Gastroesophageal sphincter (tissue), 4 donors: ENCODE measurements around the gene TMEM200B. TPM values are rescaled to one million over a fixed set of nuclear protein-coding genes. Genes with fewer than 3 reads are reported as not detected.

Source experiments
- ATAC-seq: fragments of 150-250 bp; one replicate; pipeline ENCODE4 v1.9.1; 2016; ENCODE audit warnings: mild to moderate bottlenecking, moderate library complexity
- H3K27ac ChIP-seq, 4 donors: fragments of 200-600 bp; sonication (generic) in 3 of 4; 1 replicate in 3 of 4; 2 replicates in 1 of 4; pipeline ENCODE4 v1.5.1; 2016 to 2019
- H3K27me3 ChIP-seq: fragments of 200-600 bp; sonication (generic); one replicate; pipeline ENCODE4 v1.5.1; 2019
- H3K36me3 ChIP-seq, 2 donors: fragments of 200-600 bp; sonication (generic); one replicate each; pipeline ENCODE4 v1.5.1; 2019; ENCODE audit warnings: control low read depth in 1 of 2
- H3K4me1 ChIP-seq, 3 donors: fragments of 200-600 bp; sonication (generic); 1 replicate in 2 of 3; 2 replicates in 1 of 3; pipeline ENCODE4 v1.5.1; 2016 to 2019; ENCODE audit warnings: control low read depth in 2 of 3
- H3K4me3 ChIP-seq, 2 donors: fragments of 200-600 bp; sonication (generic); one replicate each; pipeline ENCODE4 v1.5.1; 2019; ENCODE audit warnings: mild to moderate bottlenecking in 1 of 2, moderate library complexity in 1 of 2
- H3K9me3 ChIP-seq, 3 donors: fragments of 200-600 bp; sonication (generic); one replicate each; pipeline ENCODE4 v1.5.1; 2017 to 2019; ENCODE audit warnings: control low read depth in 2 of 3
- CTCF ChIP-seq, 4 experiments: fragments of 200-600 bp in 2 of 4; fragments of 450-650 bp in 2 of 4; sonication (generic) in 1 of 4; IDR thresholded peaks; one replicate each; pipeline ENCODE4 v1.5.1; 2017 to 2019; ENCODE audit warnings: antibody characterized with exemption in 4 of 4, mild to moderate bottlenecking in 2 of 4, moderate library complexity in 2 of 4
- EP300 ChIP-seq: sonication (generic); formaldehyde crosslinking; IDR thresholded peaks from one replicate; pipeline ENCODE4 v1.6.1; 2017; ENCODE audit warnings: antibody characterized with exemption, mild to moderate bottlenecking
- POLR2A ChIP-seq, 2 donors: fragments of 450-650 bp; IDR thresholded peaks; one replicate each; pipeline ENCODE4 v1.6.1; 2017; ENCODE audit warnings: antibody characterized with exemption in 2 of 2, mild to moderate bottlenecking in 2 of 2, moderate library complexity in 1 of 2
- POLR2AphosphoS5 ChIP-seq: sonication (generic); formaldehyde crosslinking; IDR thresholded peaks from one replicate; pipeline ENCODE4 v1.6.1; 2017; ENCODE audit warnings: antibody characterized with exemption
- WGBS, 2 donors: methylation state at CpG; one replicate each; pipeline ENCODE4 v1.1.5; 2018; ENCODE audit warnings: low coverage in 1 of 2; 5-methylcytosine and 5-hydroxymethylcytosine counted together
- total RNA-seq, 4 donors: library from RNA; depleted of rRNA; stranded (reverse); fragments of >200 nt; gene quantifications; one replicate each; pipeline ENCODE4 v1.1.0, GENCODE V29; 2016

The TMEM200B gene
- total RNA-seq, 4 donors from 2014 or later = 22.6 to 39.7 (median 30.7) TPM

GRCh38 chr1:29119121-29119929 is 4.4 kb downstream of the TMEM200B start:
- Histone ChIP-seq H3K27ac (peak overlapping the region in 3 of 4 donors; percentile 54 to 91 (median 64)), H3K27me3 (peaks cover 7% of the 10 kb centered on the region), H3K9me3 (no peaks in the 10 kb centered on the region), H3K36me3 (peaks cover 0 to 13% of the 10 kb centered on the region in 2 donors), H3K4me1 (peaks cover 0 to 46% (median 9%) of the 10 kb centered on the region in 3 donors), H3K4me3 (no peak overlapping the region)
- WGBS, 2 donors = 30 to 60% methylated on average over 6 to 9 of the region's 12 CpGs
- TF ChIP-seq EP300 (no peak), POLR2A (IDR thresholded peaks at IDR 0.05) (no peak), CTCF (IDR thresholded peaks at IDR 0.05) (no peak), POLR2AphosphoS5 (no peak)
- ATAC-seq = no peak

DNA sequence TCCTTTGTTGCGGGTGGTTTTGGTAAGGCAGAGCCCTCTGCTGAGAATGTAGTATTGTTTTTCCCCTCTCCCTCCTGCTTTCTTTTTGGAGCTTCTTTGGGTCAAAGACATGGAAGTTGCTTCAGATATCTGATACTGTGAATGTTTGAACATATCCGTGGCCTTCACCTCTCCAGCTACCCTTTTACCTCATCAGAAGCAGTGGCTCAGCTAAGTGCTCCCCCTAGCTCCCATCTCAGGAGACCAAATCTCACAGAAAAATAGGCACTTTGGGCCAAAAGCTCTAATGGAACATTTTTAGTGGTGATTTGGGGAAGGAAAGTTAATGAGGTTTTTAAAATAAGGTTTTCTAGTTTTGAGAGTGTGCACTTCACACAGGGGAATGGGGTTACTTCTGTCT is 6.3 kb downstream of the TMEM200B start:
- Histone ChIP-seq H3K27ac (peak overlapping the region in 1 of 4 donors; percentile 11), H3K4me3 (no peak overlapping the region), H3K36me3 (peaks cover 0 to 25% of the 10 kb centered on the region in 2 donors), H3K9me3 (no peaks in the 10 kb centered on the region), H3K27me3 (peaks cover 6% of the 10 kb centered on the region), H3K4me1 (peaks cover 0 to 37% (median 5%) of the 10 kb centered on the region in 3 donors)
- TF ChIP-seq EP300 (no peak), CTCF (IDR thresholded peaks at IDR 0.05) (peak in 1 of 4 experiments; percentile 21)
- no peak for ATAC-seq
- 76 to 100% methylated on average over 1 to 2 of the region's 2 CpGs for WGBS, 2 donors

GRCh38 chr1:29114654-29115053 is 9.0 kb downstream of the TMEM200B start:
- H3K4me3 ChIP-seq = no peak overlapping the region
- no peaks in the 10 kb centered on the region for H3K9me3 ChIP-seq
- no peak overlapping the region for H3K27ac ChIP-seq
- no peak for ATAC-seq
- H3K27me3 ChIP-seq = no peaks in the 10 kb centered on the region
- H3K36me3 ChIP-seq = peaks cover 0 to 35% of the 10 kb centered on the region in 2 donors
- no peak for TF ChIP-seq CTCF (IDR thresholded peaks at IDR 0.05)
- no peak for TF ChIP-seq POLR2AphosphoS5
- no peak for TF ChIP-seq POLR2A (IDR thresholded peaks at IDR 0.05)
- TF ChIP-seq EP300 = no peak
- peaks cover 0 to 11% (median 0%) of the 10 kb centered on the region in 3 donors for H3K4me1 ChIP-seq
- WGBS, 2 donors = 80 to 100% methylated on average over 1 of the region's 1 CpG

DNA sequence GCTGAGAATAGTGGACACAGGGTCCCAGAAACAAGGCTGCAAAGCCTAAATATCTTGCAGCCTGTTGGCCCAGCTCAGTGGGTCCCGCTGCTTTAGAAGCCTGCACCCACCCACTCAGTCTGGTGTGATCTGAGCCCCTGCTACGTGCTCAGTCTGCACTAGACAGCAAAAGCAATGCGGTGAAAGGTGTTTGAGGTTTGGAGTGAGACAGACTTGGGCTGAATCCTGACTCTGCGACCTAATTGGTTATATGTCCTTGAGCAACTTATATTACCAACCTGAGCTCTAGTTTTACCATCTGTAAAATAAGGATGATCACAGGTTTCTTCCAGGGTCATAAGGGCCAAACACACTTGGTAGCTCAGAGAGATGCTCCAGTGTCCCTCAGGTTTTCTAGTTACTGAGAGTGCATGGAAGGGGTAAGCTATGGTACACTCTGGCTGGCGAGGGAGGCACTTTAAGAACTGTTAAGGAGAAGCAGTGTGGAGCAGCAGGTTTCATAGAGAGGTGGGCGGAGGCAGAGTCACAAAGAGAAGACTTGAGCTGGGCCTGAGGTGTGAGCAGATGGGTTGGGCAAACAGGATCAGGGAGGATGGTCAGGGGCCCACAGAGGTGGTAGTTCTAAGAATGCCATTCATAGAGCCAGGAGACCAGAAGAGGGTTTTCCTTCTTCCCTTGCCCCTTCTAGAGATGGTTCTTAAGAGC is 10.1 kb downstream of the TMEM200B start:
- TF ChIP-seq POLR2AphosphoS5 (no peak), CTCF (IDR thresholded peaks at IDR 0.05) (no peak)
- ATAC-seq = no peak
- no peaks in the 10 kb centered on the region for H3K27me3 ChIP-seq
- H3K36me3 ChIP-seq = peaks cover 0 to 44% of the 10 kb centered on the region in 2 donors
- WGBS, 2 donors = 66 to 73% methylated on average over 4 to 6 of the region's 6 CpGs
- no peak overlapping the region for H3K27ac ChIP-seq
- H3K4me1 ChIP-seq = no peaks in the 10 kb centered on the region
- no peaks in the 10 kb centered on the region for H3K9me3 ChIP-seq
- H3K4me3 ChIP-seq = no peak overlapping the region
